Keratinocyte (primary cell): ENCODE measurements around the gene DNAH8.
"Not testable (repeated sequence)": the region's sequence is repeated elsewhere in the genome, so short reads cannot be mapped to it uniquely, and the experiment has no call there.

Experiments
- EZH2 ChIP-seq: IDR thresholded peaks from one replicate; pipeline ENCODE4 v1.6.1; 2012; ENCODE audit warnings: inconsistent platforms, mild to moderate bottlenecking, low read length, moderate library complexity
- TF ChIP-seq, protein P1 (sequence below), 3 experiments: IDR thresholded peaks in 1 of 3; conservative IDR thresholded peaks in 1 of 3; optimal IDR thresholded peaks in 1 of 3; 2 replicates in 2 of 3; 3 replicates in 1 of 3; pipeline versions ENCODE3 to v1.5.1; 2011; ENCODE audit warnings: low read length in 3 of 3, mild to moderate bottlenecking in 3 of 3, moderate library complexity in 2 of 3, control low read depth in 1 of 3, inconsistent platforms in 1 of 3; ENCODE audit not compliant: insufficient read depth in 2 of 3; ENCODE audit errors: extremely low read depth in 1 of 3

- TF ChIP-seq, protein P1, sequence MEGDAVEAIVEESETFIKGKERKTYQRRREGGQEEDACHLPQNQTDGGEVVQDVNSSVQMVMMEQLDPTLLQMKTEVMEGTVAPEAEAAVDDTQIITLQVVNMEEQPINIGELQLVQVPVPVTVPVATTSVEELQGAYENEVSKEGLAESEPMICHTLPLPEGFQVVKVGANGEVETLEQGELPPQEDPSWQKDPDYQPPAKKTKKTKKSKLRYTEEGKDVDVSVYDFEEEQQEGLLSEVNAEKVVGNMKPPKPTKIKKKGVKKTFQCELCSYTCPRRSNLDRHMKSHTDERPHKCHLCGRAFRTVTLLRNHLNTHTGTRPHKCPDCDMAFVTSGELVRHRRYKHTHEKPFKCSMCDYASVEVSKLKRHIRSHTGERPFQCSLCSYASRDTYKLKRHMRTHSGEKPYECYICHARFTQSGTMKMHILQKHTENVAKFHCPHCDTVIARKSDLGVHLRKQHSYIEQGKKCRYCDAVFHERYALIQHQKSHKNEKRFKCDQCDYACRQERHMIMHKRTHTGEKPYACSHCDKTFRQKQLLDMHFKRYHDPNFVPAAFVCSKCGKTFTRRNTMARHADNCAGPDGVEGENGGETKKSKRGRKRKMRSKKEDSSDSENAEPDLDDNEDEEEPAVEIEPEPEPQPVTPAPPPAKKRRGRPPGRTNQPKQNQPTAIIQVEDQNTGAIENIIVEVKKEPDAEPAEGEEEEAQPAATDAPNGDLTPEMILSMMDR (optimal IDR thresholded peaks at IDR 0.05 in 1 of 3, IDR thresholded peaks at IDR 0.05 in 1 of 3, conservative IDR thresholded peaks at IDR 0.05 in 1 of 3; ENCODE audit: extremely low read depth in 1 of 3, insufficient read depth in 2 of 3, low read length in 3 of 3) = not testable (repeated sequence)
- TF ChIP-seq EZH2 = not testable (repeated sequence)
Measured at GRCh38 chr6:38873816-38874215, 158.7 kb downstream of the DNAH8 start.
